ENCODE measurements around the gene KIF3B. TPM values are rescaled to one million over a fixed set of nuclear protein-coding genes. Genes with fewer than 3 reads are reported as not detected.
"Not testable (repeated sequence)": the region's sequence is repeated elsewhere in the genome, so short reads cannot be mapped to it uniquely, and the experiment has no call there.

KIF3B gene
- polyA plus RNA-seq, 4 donors: 38.7 to 45.7 (median 41.4) TPM

DNA sequence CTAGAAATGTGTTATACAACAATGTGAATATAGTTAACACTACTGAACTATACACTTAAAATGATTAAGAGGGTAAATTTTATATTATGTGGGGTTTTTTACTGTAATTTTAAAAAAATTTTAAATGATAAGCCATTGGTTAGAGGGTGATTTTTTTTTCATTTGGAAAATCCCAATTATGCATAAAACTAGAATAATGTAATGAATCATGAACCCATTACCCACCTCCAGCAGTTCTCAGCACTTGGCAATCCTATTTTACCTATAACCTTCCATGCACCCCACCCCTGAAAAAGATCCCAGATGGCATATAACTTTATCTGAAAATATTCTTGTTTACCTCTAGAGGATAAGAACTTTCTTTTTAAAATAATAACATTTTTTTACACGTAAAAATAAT is 13.7 kb downstream of the KIF3B start:
- DNase-seq (ENCODE audit: low read depth in 4 of 4, low spot score in 2 of 4): no peak

DNA sequence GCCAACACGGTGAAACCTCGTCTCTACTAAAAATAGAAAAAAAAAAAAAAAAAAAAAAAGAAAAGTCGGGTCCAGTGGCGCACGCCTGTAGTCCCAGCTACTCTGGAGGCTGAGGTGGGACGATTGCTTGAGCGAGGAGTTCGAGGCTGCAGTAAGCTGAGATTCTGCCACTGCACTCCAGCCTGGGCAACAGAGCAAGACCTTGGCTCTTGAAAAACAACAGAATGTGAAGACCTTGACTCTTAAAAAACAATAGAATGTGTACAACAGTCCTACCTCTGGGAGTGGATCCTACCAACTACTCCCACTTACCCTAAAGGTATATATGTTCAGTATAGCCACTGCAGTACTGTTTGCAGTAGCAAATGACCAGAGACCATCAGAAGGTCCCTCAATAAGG is 15.1 kb downstream of the KIF3B start:
- DNase-seq (ENCODE audit: low read depth in 4 of 4, low spot score in 2 of 4): no peak

DNA sequence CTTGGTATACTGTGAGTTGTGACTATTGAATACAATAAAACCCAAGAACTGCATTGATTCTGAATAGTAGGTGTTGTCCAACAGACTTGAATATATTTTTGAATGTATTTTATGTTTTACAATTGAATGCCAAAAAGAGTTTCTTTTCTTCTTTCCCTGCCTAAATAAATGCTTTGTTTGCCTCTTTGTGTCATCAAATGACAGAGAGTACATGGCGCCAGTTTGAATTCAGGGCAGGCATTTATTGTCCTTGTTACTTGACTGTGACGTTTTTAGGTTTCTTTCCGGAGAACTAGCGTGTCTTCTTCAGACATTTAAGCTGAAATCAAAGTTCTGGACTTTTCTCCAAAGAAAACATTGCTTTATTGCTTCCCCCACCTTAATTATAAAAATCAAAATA is 16.6 kb downstream of the KIF3B start:
- DNase-seq (ENCODE audit: low read depth in 4 of 4, low spot score in 2 of 4): no peak

DNA sequence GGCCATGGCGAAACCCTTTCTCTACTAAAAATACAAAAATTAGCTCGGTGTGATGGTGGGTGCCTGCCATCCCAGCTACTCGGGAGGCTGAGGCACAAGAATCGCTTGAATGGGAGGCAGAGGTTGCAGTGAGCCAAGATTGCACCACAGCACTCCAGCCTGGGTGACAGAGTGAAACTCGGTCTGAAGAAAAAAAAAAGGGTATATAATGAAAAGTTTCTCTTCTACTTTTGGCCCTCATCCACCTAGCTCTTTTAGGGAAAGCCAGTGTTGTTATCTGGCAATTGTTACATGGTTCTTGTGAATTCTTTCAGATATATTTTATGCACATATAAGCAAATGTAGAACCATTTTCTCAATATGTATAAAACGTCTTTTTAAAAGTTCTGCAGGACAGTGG is 19.0 kb downstream of the KIF3B start:
- DNase-seq (ENCODE audit: low read depth in 4 of 4, low spot score in 2 of 4): no peak

DNA sequence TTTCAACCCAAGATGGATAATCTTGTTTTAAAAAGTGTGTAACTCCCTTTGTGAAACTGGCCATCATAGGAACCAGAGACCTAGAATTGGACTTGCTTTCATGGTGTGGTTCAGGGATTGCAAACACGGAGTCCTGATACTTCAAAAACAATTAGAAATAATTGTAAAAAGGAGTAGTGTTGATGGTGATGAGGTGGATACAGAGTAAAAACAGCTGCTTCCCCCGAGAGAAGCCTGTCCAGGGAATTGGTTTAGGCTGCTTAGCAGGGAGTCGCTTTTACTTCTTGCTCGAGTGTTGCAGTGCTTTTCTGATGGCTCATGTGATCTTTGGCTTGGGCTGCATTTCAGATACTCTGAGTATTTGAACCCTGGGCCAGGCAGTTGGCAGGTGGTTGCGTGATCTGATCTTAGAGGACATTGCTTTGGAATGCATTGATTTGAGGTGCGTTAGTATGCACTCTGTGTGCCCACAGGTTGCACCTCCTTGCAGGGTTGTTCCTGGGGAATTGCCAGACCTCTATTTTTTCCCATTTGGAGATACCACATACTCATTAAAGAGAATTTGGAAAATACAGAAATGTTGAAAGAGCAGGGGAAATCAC is 19.5 kb downstream of the KIF3B start:
- no peak for DNase-seq (ENCODE audit: low read depth in 4 of 4, low spot score in 2 of 4)

DNA sequence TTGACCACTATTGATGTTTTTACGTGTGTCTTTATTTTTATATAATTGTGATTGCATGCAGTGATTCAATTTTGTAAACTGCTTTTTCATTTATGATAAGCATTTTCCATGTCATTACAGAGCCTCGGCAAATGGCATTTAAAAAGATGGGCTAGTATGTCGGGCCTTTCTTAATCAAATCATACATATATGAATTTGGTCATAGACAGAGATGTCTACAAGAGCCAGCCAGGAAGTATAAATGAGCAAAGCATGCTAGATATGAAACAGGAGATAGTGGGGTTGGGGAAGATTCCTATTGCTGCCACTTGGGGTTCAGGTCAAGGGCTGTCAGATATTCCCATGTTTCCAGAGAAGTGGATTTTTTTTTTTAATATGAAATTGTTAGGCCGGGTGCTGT is 20.0 kb downstream of the KIF3B start:
- no peak for DNase-seq (ENCODE audit: low read depth in 4 of 4, low spot score in 2 of 4)

DNA sequence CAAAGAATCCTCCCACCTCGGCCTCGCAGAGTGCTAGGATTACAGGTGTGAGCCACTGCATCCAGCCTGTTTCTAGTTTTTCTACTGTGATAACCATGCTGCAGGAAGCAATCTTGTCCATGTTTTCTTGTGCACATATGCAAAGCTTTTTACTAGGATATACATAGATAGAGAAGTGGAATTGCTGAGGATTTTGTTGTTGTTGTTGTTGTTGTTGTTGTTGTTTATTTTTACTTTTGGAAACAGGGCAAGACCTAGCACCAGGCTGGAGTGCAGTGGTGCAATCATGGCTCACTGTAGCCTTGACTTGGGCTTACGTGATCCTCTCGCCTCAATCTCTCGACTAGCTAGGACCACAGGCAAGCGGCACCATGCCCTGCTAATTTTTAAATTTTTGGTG is 23.2 kb downstream of the KIF3B start:
- DNase-seq (ENCODE audit: low read depth in 4 of 4, low spot score in 2 of 4): no peak

DNA sequence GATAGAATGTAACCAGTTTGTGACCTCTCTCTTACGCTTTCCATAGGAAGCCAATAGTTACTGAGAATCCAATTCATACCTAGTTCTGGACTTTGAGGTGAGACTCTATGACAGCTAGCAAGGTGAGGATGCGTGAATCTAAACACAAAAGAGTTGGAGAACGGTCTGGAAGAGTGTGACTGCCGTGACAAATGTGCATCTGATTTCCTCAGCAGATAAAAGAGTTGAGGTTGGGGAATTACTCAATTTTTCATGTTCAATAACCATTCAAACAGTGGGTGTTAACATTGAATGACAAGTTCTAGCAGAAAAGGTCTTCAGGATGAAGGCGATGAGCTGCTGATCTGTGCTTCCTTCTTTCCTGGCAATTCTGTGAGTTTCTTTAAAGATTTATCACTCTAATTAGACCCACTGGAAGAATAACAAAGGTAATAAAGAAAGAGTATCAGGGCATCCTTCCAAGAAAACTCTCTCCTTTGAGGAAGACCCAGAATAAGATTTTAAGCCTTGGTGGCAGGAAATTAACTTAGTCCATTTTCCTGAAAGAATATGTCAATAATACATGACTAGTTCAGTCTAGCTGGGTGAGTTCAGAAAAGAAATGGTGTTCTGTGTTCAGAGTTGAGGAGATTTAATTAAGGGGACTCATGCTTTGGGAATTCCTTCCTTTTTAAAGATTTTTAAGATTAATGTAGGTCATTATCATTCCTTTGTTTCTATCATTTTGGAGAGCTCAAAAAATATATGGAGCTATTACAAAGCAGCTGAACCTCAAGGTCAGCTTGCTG is 24.5 kb downstream of the KIF3B start:
- DNase-seq (ENCODE audit: low read depth in 4 of 4, low spot score in 2 of 4): no peak

DNA sequence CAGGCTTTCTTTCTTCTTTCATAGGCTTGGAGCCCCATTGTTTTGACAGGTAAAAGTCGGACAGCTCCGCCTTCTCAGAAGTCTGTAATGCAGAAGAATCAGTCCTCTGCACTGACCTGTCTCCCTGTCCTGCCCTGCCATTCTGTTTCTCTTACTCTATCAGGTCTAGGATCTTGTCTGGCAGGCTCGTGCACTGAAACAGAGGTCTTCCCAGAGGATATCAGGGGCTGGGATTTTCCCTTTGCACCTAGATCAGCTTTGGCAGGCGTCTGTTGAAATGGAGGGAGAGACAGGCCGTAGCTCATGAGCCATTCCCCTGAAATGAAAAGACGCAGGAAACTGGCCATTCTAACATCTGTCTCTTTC is 25.0 kb downstream of the KIF3B start:
- DNase-seq (ENCODE audit: low read depth in 4 of 4, low spot score in 2 of 4): no peak

DNA sequence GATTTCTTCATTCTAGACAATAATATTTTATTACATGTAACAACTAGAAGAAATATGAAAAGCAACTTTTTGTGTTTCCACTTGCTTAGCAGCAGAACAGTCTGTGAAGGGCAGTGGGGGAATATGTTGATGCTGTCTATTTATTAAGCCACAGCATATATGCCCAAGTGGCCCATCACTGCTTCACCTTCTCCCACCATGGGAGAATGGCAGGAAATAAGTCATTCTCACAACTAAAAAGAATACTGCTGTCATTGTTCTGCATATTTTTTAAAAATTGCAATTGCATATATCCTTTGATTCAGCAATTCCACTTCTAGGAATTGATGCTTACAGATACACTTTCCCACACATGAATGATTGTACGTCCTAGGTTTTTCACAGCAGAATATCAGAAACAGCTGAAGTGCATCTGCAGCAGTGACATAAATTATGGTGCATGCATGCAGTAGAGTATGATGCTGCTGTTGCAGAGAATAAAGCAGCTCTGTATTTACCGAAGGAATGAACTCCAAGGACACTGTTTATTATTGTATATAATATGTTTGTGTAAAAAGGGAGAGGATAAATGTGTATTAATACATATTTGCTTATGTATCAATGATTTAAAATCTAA is 26.8 kb downstream of the KIF3B start:
- no peak for DNase-seq (ENCODE audit: low read depth in 4 of 4, low spot score in 2 of 4)

DNA sequence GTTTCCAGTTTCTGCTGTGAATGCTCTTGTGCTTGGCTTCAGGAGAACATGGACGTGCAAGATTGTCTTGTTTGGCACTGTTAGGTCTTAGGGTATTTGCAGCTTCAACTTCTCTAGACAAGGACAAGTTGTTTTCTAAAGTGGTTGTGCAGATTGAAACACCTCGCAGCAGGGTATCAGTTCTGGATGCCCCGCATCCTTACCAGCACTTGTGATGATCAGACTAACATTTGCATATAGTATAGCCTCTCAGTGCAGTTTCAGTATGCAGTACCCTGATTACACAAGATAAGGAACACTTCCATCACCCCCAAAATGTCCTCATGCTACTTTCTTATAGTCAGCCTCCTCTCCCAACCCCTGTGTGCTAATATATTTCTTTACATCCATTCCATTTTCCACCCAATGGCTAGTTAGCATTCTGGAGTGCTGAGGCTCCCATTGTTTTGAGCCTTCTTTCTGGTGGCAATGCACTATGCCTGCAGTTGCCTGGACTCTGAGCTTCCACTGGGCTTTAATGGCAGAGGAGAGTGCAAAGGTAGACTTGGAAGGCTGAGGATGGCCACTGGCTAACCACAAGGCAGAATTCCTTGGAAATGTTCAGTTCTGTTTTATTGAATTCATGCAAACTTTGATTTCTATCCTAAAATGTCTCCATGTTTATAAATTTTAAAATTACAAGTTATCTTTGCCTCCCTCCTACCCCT is 35.4 kb downstream of the KIF3B start:
- DNase-seq (ENCODE audit: low read depth in 4 of 4, low spot score in 2 of 4): no peak

DNA sequence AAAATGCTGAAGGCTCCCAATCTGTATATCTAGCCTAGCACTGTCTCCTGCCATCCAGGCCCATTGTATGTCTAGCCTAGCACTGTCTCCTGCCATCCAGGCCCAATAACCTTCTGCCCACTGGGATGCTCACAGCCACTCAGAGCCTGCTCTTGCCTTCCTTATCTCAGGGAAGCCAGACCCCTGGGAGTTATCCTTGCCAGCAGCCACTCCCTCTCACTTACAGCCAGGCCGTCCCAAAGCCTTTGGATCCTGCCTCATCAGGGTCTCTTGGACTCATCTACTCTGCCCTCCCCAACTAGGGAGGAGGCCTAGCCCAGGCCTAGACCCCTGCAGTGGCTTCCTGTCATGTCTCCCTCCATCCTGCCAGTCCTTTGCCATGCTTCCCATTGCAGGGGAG is 37.3 kb downstream of the KIF3B start:
- DNase-seq (ENCODE audit: low read depth in 4 of 4, low spot score in 2 of 4): no peak

DNA sequence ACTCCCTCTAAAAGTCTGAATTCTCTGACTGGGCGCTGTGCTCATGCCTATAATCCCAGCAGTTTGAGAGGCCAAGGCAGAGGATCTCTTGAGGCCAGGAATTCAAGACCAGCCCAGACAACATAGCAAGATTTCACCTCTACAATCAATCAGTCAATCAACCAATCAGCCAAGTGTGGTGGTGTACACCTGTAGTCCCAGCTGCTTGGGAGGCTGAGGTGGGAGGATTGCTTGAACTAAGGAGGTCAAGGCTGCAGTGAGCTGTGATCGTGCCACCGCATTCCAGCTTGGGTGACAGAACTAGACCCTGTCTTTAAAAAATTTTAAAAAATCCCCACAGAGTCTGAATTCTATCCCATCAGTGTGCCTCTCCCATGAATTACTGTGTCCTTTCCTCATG is 37.9 kb downstream of the KIF3B start:
- no peak for DNase-seq (ENCODE audit: low read depth in 4 of 4, low spot score in 2 of 4)

DNA sequence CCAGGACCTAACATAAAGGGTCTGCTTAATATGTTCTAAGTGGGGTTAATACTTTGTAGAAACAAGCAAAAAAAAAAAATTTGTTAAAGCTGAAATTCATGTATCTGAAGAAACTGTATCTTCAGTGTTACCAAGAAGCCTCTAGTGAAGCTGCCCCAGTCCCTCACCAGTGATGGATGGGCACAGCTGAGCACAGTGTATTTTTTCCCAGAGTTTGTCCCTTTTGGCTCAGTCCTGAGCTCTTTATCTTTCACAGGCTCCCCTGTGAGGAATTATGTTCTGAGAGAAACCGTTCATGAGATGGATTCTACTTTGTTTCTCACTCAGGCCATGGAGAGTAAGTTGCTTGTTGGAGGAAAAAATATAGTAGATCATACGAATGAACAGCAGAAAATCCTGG is 38.4 kb downstream of the KIF3B start:
- DNase-seq (ENCODE audit: low read depth in 4 of 4, low spot score in 2 of 4): no peak

DNA sequence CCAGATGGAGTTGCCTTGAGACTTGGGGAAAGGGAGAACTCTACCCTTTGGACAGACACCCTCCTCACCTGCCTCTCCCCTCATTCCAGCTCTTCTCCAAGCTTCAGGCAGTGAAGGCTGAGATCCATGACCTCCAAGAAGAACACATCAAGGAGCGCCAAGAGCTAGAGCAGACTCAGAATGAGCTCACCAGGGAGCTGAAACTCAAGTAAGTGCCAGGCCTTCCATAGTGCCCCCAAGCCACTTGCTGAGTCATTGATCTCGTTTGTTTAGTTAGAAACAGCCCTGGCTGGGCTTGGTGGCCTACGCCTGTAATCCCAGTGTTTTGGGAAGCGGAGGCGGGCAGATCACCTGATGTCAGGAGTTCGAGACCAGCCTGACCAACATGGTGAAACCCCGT is 39.2 kb downstream of the KIF3B start:
- DNase-seq (ENCODE audit: low read depth in 4 of 4, low spot score in 2 of 4): no peak

DNA sequence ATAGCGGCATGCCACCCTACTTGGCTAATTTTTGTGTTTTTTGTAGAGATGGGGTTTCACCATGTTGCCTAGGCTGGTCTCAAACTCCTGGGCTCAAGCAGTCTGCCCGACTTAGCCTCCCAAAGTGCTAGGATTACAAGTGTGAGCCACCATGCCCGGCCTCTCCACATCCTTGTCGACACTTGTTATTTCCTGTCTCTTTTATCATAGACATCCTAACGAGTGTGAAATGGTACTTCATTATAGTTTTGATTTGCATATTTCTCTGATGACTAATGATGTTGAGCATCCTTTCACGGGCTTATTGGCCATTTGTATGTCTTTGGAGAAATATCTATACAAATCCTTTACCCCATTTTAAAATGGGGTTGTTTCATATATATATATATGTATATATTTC is 41.6 kb downstream of the KIF3B start:
- DNase-seq (ENCODE audit: low read depth in 4 of 4, low spot score in 2 of 4): no peak

DNA sequence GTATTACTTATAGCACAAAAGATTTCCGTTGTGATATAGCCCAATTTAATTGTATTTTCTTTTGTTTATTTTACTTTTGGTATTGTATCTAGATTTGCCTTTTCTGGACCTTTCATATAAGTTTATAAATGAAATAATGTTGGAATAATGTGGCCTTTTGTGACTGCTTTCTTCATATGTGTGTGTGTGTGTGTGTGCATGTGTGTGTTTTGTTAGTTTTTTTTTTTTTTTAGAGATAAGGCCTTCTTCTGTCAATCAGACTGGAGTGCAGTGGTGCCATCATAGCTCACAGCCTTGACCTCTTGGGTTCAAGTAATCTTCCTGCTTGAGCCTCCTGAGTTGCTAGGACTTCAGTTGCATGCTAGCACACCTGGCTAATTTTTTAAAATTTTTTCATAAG is 42.9 kb downstream of the KIF3B start:
- DNase-seq (ENCODE audit: low read depth in 4 of 4, low spot score in 2 of 4): no peak

DNA sequence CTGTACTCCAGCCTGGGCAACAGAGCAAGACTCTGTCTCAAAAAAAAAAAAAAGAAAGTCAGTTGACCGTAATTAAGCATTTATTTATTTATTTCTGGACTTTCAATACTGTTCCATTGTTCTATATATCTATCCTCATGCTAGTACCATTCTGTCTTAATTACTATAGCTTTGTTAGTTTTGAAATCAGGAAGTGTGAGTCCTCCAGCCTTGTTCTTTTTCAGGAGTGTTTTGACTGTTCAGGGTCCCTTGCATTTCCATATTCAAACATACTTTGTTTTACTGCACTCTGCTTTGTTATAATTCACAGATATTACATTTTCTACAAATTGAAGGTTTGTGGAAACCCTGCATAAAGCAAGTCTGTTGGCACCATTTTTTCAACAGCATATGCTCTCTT is 43.9 kb downstream of the KIF3B start:
- no peak for DNase-seq (ENCODE audit: low read depth in 4 of 4, low spot score in 2 of 4)

DNA sequence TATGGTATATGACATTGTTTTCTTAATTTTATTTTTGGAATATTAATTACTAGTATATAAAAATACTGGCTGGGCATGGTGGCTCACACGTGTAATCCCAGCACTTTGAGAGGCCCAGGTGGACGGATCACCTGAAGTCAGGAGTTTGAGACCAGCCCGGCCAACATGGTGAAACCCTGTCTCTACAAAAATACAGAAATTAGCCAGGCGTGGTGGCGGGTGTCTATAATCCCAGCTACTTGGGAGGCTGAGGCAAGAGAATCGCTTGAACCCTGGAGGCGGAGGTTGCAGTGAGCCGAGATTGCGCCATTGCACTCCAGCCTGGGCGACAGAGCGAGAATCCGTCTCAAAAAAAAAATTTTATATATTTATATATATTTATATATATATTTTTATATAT is 44.8 kb downstream of the KIF3B start:
- not testable (repeated sequence) for DNase-seq (ENCODE audit: low read depth in 4 of 4, low spot score in 2 of 4)

DNA sequence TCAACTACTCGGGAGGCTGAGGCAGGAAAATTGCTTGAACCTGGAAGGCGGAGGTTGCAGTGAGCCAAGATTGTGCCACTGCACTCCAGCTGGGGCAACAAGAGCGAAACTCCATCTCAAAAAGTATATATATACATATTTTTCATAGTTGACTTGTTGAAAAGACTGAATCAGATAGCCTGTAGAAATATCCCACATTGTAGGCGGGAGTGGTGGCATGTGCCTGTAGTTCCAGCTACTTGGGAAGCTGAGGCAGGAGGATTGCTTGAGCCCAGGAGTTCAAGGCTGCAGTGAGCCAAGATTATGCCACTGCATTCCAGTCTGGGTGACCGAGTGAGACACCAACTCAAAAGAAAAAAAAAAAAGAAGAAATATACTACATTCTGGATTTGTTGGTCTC is 46.3 kb downstream of the KIF3B start:
- not testable (repeated sequence) for DNase-seq (ENCODE audit: low read depth in 4 of 4, low spot score in 2 of 4)

DNA sequence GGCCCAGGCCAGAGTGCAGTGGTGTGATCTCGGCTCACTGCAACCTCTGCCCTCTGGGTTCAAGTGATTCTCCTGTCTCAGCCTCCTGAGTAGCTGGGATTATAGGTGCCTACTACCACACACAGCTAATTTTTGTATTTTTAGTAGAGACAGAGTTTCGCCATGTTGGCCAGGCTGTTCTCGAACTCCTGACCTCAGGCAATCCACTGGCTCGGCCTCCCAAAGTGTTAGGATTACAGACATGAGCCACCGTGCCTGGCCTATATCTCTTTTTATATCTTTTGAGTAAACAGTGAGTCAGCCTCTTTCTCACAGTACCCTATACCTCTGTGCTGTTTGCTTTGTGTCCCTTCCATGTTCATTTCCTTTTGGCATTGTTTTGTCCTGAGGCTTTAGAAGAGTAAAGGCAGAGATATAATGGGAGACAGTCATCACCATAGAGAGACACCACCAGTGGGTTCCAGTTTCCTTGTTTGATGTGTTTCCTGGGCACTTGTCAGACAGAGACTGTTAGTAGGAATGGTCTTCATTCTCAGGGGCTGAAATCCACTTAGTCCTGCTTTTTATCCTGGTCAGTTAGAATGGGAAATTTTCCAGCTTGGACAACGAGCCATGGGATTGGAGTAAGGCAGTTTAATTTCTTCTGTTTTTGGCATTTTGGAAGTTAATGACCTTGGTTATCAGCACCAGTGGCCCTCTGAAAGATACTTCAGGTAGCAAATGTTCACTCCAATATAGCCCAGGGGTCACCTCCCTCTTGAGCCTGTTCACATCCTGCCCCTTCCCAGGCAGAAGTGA is 48.5 kb downstream of the KIF3B start:
- DNase-seq (ENCODE audit: low read depth in 4 of 4, low spot score in 2 of 4): no peak
